ENCODE measurements around the gene TBC1D22A. TPM values are rescaled to one million over a fixed set of nuclear protein-coding genes. Genes with fewer than 3 reads are reported as not detected.

TBC1D22A gene
- total RNA-seq, 1 experiment from 2014 or later, result 20.9 TPM

DNA sequence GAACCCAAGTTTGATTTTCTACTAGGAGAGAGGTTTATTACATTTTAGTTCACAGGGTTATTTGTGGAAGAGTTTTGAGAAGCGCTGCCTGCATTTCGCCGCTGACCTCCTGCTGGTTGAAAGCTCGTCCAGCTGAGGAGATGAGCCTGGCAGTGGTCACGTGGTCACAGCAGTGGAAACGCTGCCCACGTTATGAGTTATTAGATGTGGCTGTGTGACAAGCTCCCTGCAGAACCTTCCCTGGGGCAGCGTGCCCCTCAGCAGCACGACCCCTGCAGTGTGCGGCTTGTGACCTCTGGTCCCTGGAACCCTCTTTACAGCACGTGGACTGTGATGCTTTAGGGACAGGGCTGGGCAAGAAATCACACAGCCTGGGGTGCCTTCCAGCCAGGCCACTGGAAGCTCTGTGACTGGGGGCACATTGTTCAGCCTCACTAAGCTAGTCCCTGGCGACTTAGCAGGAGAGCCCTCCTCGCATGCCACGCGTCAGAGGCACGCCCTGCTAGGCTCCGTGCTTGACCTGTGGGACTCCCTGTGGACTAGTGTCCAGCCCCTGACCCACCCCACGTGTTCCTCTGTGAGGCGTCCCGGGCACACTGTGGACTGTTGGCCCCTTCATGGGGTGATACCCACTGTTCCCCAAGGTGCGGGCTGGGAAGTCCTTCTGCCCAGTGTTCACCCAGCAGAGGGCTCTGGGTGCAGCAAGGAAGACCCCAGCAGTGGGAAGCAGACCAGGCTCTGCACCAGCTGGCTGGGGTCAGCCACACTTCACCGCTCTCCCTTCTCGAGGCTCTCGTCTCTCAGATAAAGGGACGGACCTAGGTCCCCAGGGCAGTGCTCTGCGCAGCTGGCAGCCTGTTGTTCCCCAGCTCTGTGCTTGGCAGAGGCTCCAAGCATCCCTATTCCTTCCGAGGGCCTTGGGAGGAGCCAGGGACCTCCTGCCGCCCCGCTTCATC lies 349.5 kb downstream of the TBC1D22A start:
- Histone ChIP-seq H2AFZ (ENCODE audit: low read depth, low read length, poor library complexity, severe bottlenecking) (no peak overlapping the region), H3K27ac (ENCODE audit: low read depth, low read length) (no peak overlapping the region), H3K9ac (ENCODE audit: low read length) (no peak overlapping the region), H3K79me2 (ENCODE audit: insufficient read depth, low read length) (no peaks in the 10 kb centered on the region), H3K9me3 (ENCODE audit: control insufficient read depth in 1 of 2, insufficient read depth in 1 of 2, low read depth in 1 of 2, low read length in 2 of 2) (no peaks in the 10 kb centered on the region), H3K4me2 (ENCODE audit: low read length) (no peak overlapping the region), H4K20me1 (ENCODE audit: insufficient read depth) (no peaks in the 10 kb centered on the region), H3K4me3 (replicated peaks in 1 of 2; ENCODE audit: low read depth in 1 of 2, low read length in 2 of 2) (no peak overlapping the region), H3K4me1 (ENCODE audit: control insufficient read depth in 1 of 2, insufficient read depth in 2 of 2, low read length in 2 of 2) (peaks cover 0 to 24% of the 10 kb centered on the region in 2 experiments; a peak in 3 of 4 replicates), H3K27me3 (ENCODE audit: insufficient read depth, low read length) (no peaks in the 10 kb centered on the region), H3K9me2 (ENCODE audit: insufficient read depth) (no peaks in the 10 kb centered on the region), H3K36me3 (ENCODE audit: control insufficient read depth in 1 of 2, insufficient read depth in 2 of 2, low read length in 2 of 2) (no peaks in the 10 kb centered on the region)
- DNase-seq (ENCODE audit: low read depth, low spot score), result no peak
- ChIA-PET CTCF (no interaction called here), RAD21 (ENCODE audit: low non-redundant PET in 1 of 2, low total read pairs in 2 of 2, uncharacterized antibody in 2 of 2, unreplicated experiment in 2 of 2) (no interaction called here), POLR2A (no interaction called here)
- TF ChIP-seq SP1 (IDR thresholded peaks at IDR 0.05; ENCODE audit: low read depth) (no peak), YY1 (IDR thresholded peaks at IDR 0.05; ENCODE audit: extremely low read depth, insufficient replicate concordance, low read depth, low read length) (no peak), ZBTB33 (IDR thresholded peaks at IDR 0.05; ENCODE audit: extremely low read depth, insufficient replicate concordance, low read length) (no peak), ZNF274 (IDR thresholded peaks at IDR 0.05; ENCODE audit: low read depth, low read length) (no peak), POLR2AphosphoS5 (IDR thresholded peaks at IDR 0.05; ENCODE audit: low read depth, low read length) (no peak)
- TF ChIP-seq, protein P1, sequence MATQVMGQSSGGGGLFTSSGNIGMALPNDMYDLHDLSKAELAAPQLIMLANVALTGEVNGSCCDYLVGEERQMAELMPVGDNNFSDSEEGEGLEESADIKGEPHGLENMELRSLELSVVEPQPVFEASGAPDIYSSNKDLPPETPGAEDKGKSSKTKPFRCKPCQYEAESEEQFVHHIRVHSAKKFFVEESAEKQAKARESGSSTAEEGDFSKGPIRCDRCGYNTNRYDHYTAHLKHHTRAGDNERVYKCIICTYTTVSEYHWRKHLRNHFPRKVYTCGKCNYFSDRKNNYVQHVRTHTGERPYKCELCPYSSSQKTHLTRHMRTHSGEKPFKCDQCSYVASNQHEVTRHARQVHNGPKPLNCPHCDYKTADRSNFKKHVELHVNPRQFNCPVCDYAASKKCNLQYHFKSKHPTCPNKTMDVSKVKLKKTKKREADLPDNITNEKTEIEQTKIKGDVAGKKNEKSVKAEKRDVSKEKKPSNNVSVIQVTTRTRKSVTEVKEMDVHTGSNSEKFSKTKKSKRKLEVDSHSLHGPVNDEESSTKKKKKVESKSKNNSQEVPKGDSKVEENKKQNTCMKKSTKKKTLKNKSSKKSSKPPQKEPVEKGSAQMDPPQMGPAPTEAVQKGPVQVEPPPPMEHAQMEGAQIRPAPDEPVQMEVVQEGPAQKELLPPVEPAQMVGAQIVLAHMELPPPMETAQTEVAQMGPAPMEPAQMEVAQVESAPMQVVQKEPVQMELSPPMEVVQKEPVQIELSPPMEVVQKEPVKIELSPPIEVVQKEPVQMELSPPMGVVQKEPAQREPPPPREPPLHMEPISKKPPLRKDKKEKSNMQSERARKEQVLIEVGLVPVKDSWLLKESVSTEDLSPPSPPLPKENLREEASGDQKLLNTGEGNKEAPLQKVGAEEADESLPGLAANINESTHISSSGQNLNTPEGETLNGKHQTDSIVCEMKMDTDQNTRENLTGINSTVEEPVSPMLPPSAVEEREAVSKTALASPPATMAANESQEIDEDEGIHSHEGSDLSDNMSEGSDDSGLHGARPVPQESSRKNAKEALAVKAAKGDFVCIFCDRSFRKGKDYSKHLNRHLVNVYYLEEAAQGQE (IDR thresholded peaks at IDR 0.05; ENCODE audit: low read depth), result no peak
- no TSS peak for BruUV-seq (replicated peaks)
- no peak for ATAC-seq
- intact Hi-C loops (cut with micrococcal nuclease), result no loop called here
